ENCODE measurements around the gene ORAI3.

DNA sequence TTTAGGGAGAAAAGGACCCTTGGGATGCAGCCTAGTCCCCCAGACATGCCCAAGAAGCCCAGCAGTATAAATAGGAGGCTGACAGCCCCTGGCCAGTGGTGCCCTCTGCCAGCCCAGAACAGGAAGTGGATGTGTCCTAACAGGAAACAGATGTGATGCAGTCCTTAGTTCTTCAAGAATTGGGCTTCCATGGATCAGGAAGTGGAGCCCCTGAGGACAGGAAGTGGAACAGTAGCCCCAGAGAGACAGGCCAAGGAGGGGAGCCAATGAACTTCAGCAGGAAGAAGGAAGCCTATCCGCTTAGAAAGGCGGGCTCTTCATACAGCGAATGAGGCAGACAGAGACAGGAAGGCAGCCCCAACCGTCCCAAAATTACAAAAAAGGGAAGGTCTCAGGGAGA is 45.3 kb upstream of the ORAI3 start:
- no peak for TF ChIP-seq POLR2A (IDR thresholded peaks at IDR 0.05; ENCODE audit: low read length)
- TF ChIP-seq GATA1 (IDR thresholded peaks at IDR 0.05; ENCODE audit: low read depth, low read length), result no peak
